Loucy (cell line): ENCODE measurements around the gene CD34.

Experiments
- H2AFZ ChIP-seq: fragments of 200-600 bp; sonication (generic); 2 replicates; pipeline ENCODE4 v1.6.0; 2016; ENCODE audit warnings: antibody characterized with exemption, mild to moderate bottlenecking, low read length, moderate library complexity
- H3F3A ChIP-seq: fragments of 200-600 bp; 2 replicates; pipeline ENCODE4 v1.6.0; 2016; ENCODE audit warnings: antibody characterized with exemption, low read depth, mild to moderate bottlenecking
- H3K27me3 ChIP-seq: fragments of 200-600 bp; sonication (generic); 2 replicates; pipeline ENCODE4 v1.6.1; 2014; ENCODE audit warnings: low read length, mild to moderate bottlenecking; ENCODE audit not compliant: insufficient read depth, poor library complexity, severe bottlenecking
- H3K36me3 ChIP-seq: fragments of 200-600 bp; sonication (generic); 2 replicates; pipeline ENCODE4 v1.6.1; 2016; ENCODE audit warnings: low read length; ENCODE audit not compliant: insufficient read depth
- H3K4me1 ChIP-seq: fragments of 200-600 bp; sonication (generic); 2 replicates; pipeline ENCODE4 v1.5.1; 2014; ENCODE audit warnings: low read length, mild to moderate bottlenecking; ENCODE audit not compliant: insufficient read depth, poor library complexity, severe bottlenecking
- H3K4me2 ChIP-seq: fragments of 200-600 bp; sonication (generic); 2 replicates; pipeline ENCODE4 v1.6.0; 2014; ENCODE audit warnings: antibody characterized with exemption, low read length, low read depth, mild to moderate bottlenecking; ENCODE audit not compliant: poor library complexity, severe bottlenecking
- H3K4me3 ChIP-seq: fragments of 200-600 bp; sonication (generic); 2 replicates; pipeline ENCODE4 v1.5.1; 2014; ENCODE audit warnings: low read length, mild to moderate bottlenecking, mixed read lengths; ENCODE audit not compliant: poor library complexity, severe bottlenecking
- H3K79me2 ChIP-seq: fragments of 200-600 bp; sonication (generic); 2 replicates; pipeline ENCODE4 v1.6.1; 2014; ENCODE audit warnings: low read length; ENCODE audit not compliant: insufficient read depth
- H3K9ac ChIP-seq: fragments of 200-600 bp; sonication (generic); 2 replicates; pipeline ENCODE4 v1.6.0; 2014; ENCODE audit warnings: mild to moderate bottlenecking, low read depth, low read length, moderate library complexity; ENCODE audit not compliant: poor library complexity, severe bottlenecking
- H3K9me2 ChIP-seq: fragments of 200-600 bp; sonication (generic); replicated peaks from 2 replicates; pipeline ENCODE4 v1.6.1; 2016; ENCODE audit warnings: low read depth, low read length, mixed read lengths
- H3K9me3 ChIP-seq: fragments of 200-600 bp; sonication (generic); 2 replicates; pipeline ENCODE4 v1.6.1; 2014; ENCODE audit warnings: mild to moderate bottlenecking, antibody characterized with exemption, low read length, low read depth; ENCODE audit not compliant: insufficient read depth
- H4K20me1 ChIP-seq: fragments of 200-600 bp; sonication (generic); 2 replicates; pipeline ENCODE4 v1.6.0; 2014; ENCODE audit warnings: antibody characterized with exemption, low read length, mild to moderate bottlenecking; ENCODE audit not compliant: insufficient read depth, poor library complexity, severe bottlenecking
- CTCF ChIP-seq: fragments of 200-600 bp; sonication (generic); conservative IDR thresholded peaks from 2 replicates; pipeline ENCODE4 v1.5.1; 2014; ENCODE audit warnings: mild to moderate bottlenecking, antibody characterized with exemption, low read length
- EZH2phosphoT487 ChIP-seq: fragments of 200-600 bp; IDR thresholded peaks from 2 replicates; pipeline ENCODE4 v1.6.1; 2018; ENCODE audit warnings: antibody characterized with exemption, mild to moderate bottlenecking, moderate library complexity, borderline replicate concordance

The CD34 gene

GRCh38 chr1:207833956-207834660 lies 76.8 kb downstream of the CD34 start:
- H3K79me2 ChIP-seq, result peaks cover 100% of the 10 kb centered on the region
- H3K9ac ChIP-seq, result no peak overlapping the region
- H3K4me1 ChIP-seq, result peaks cover 64% of the 10 kb centered on the region
- TF ChIP-seq EZH2phosphoT487 (no peak), CTCF (no peak)
- H3K9me3 ChIP-seq, result no peaks in the 10 kb centered on the region
- H3K4me2 ChIP-seq, result peak overlapping the region; percentile 37
- H3K4me3 ChIP-seq, result no peak overlapping the region
- no peaks in the 10 kb centered on the region; the same call in 1 of the 2 replicates for H3F3A ChIP-seq
- peaks cover 64% of the 10 kb centered on the region for H3K36me3 ChIP-seq
- H4K20me1 ChIP-seq, result peaks cover 98% of the 10 kb centered on the region
- H3K9me2 ChIP-seq, result no peaks in the 10 kb centered on the region
- no peaks in the 10 kb centered on the region for H3K27me3 ChIP-seq
- no peak overlapping the region for H2AFZ ChIP-seq

- Histone ChIP-seq H3K4me1 (peaks cover 67% of the 10 kb centered on the region), H3K9me3 (no peaks in the 10 kb centered on the region), H3K9me2 (no peaks in the 10 kb centered on the region), H3K4me3 (no peak overlapping the region), H3K4me2 (peak overlapping the region; percentile 37), H3K79me2 (peaks cover 100% of the 10 kb centered on the region), H3K36me3 (peaks cover 57% of the 10 kb centered on the region), H2AFZ (no peak overlapping the region), H4K20me1 (peaks cover 96% of the 10 kb centered on the region), H3K27me3 (no peaks in the 10 kb centered on the region), H3K9ac (no peak overlapping the region), H3F3A (no peaks in the 10 kb centered on the region; the same call in 1 of the 2 replicates)
- no peak for TF ChIP-seq EZH2phosphoT487
- no peak for TF ChIP-seq CTCF
These were observed 77.5 kb downstream of the CD34 start for GRCh38 chr1:207833381-207833780.

- Histone ChIP-seq H3K27me3 (no peaks in the 10 kb centered on the region), H3F3A (no peaks in the 10 kb centered on the region; the same call in 1 of the 2 replicates), H3K9ac (peak overlapping the region; percentile 50), H4K20me1 (peaks cover 96% of the 10 kb centered on the region), H3K9me3 (no peaks in the 10 kb centered on the region), H3K9me2 (no peaks in the 10 kb centered on the region), H3K4me2 (peak overlapping the region; percentile 37), H2AFZ (no peak overlapping the region), H3K36me3 (peaks cover 56% of the 10 kb centered on the region), H3K4me1 (peaks cover 64% of the 10 kb centered on the region), H3K79me2 (peaks cover 100% of the 10 kb centered on the region), H3K4me3 (no peak overlapping the region)
- TF ChIP-seq EZH2phosphoT487 (no peak), CTCF (no peak)
These were observed 78.1 kb downstream of the CD34 start for GRCh38 chr1:207832796-207833195.
